ENCODE data around the gene LRRC57. TPM values are rescaled to one million over a fixed set of nuclear protein-coding genes. Genes with fewer than 3 reads are reported as not detected.

LRRC57 gene
- total RNA-seq (10 to 100 TPM; 23.7 to 24.7 TPM), polyA plus RNA-seq (6.8 TPM)

- Histone ChIP-seq H3K27ac (ENCODE audit: low read depth, low read length) (peak within 1 kb of the TSS; percentile 99), H3K36me3 (ENCODE audit: insufficient read depth, low read length) (peaks cover 6% of the 10 kb centered on the region), H3K4me1 (ENCODE audit: insufficient read depth, low read length) (peaks cover 33% of the 10 kb centered on the region), H3K27me3 (ENCODE audit: insufficient read depth, low read length, poor library complexity, severe bottlenecking) (no peaks in the 10 kb centered on the region), H3K9me3 (ENCODE audit: low read length) (no peaks in the 10 kb centered on the region), H3K4me3 (ENCODE audit: low read length) (peak within 1 kb of the TSS; percentile 100)
- H3K36me3 Mint-ChIP-seq, result peaks cover 0 to 46% (median 4%) of the 10 kb centered on the region in 3 donors
- H3K9me3 Mint-ChIP-seq, result no peaks in the 10 kb centered on the region
- POLR2A ChIA-PET, result interaction anchor here (0.6 to 3.0 kb wide), 8 partner anchors 8 to 57 kb away, joined by 3 to 18 read pairs (median 4); partner anchors contain the start of genes SNAP23, STARD9 and ZNF106
- H3K4me3 Mint-ChIP-seq, result peak within 1 kb of the TSS; percentile 92 to 99 (median 96)
- H3K4me1 Mint-ChIP-seq, result peaks cover 49 to 69% (median 69%) of the 10 kb centered on the region in 3 donors
- H3K27me3 Mint-ChIP-seq, result no peaks in the 10 kb centered on the region
- peak within 1 kb of the TSS; percentile 84 to 99 (median 95) for H3K27ac Mint-ChIP-seq
- CTCF ChIA-PET, result interaction anchor here (0.8 to 1.3 kb wide), 5 partner anchors 12 to 101 kb away, joined by 3 to 4 read pairs (median 3); partner anchors contain the start of gene ZNF106
- DNase-seq, result peak; percentile 80 to 89 (median 87)
Measured at GRCh38 chr15:42548249-42549031, at the start of gene LRRC57, which contains the start of gene HAUS2. TSS of gene LRRC57 (minus strand) at chr15:42548793. CDS start at chr15:42548434, 359 bp downstream. TSS of gene HAUS2 (plus strand) at chr15:42548838. CDS start at chr15:42548873, 35 bp downstream.

- POLR2A ChIA-PET, result no interaction called here
- Mint-ChIP-seq H3K27ac (peak overlapping the region in 1 of 8 donors; percentile 20), H3K27me3 (no peaks in the 10 kb centered on the region)
Measured at GRCh38 chr15:42595626-42596240, 47.1 kb upstream of the LRRC57 start.

GRCh38 chr15:42594095-42594494 is 45.5 kb upstream of the LRRC57 start:
- H3K4me1 ChIP-seq (ENCODE audit: insufficient read depth, low read length), result no peaks in the 10 kb centered on the region
- DNase-seq, result no peak
- no peaks in the 10 kb centered on the region for H3K9me3 ChIP-seq (ENCODE audit: low read length)
- Mint-ChIP-seq H3K36me3 (peaks cover 3 to 22% (median 6%) of the 10 kb centered on the region in 3 donors), H3K27me3 (no peaks in the 10 kb centered on the region), H3K9me3 (no peaks in the 10 kb centered on the region), H3K27ac (no peak overlapping the region), H3K4me1 (no peaks in the 10 kb centered on the region), H3K4me3 (no peak overlapping the region)
- no peak overlapping the region for H3K4me3 ChIP-seq (ENCODE audit: low read length)
- no peak overlapping the region for H3K27ac ChIP-seq (ENCODE audit: low read depth, low read length)
- POLR2A ChIA-PET, result no interaction called here
- H3K27me3 ChIP-seq (ENCODE audit: insufficient read depth, low read length, poor library complexity, severe bottlenecking), result no peaks in the 10 kb centered on the region
- no peaks in the 10 kb centered on the region for H3K36me3 ChIP-seq (ENCODE audit: insufficient read depth, low read length)
- CTCF ChIA-PET, result no interaction called here

More at GRCh38 chr15:42595626-42596240, 47.1 kb upstream of the LRRC57 start:
- Mint-ChIP-seq H3K4me1 (no peaks in the 10 kb centered on the region), H3K36me3 (peaks cover 0 to 26% (median 3%) of the 10 kb centered on the region in 3 donors), H3K9me3 (no peaks in the 10 kb centered on the region), H3K4me3 (no peak overlapping the region)
- Histone ChIP-seq H3K4me3 (ENCODE audit: low read length) (no peak overlapping the region), H3K36me3 (ENCODE audit: insufficient read depth, low read length) (no peaks in the 10 kb centered on the region), H3K4me1 (ENCODE audit: insufficient read depth, low read length) (no peaks in the 10 kb centered on the region), H3K9me3 (ENCODE audit: low read length) (no peaks in the 10 kb centered on the region), H3K27me3 (ENCODE audit: insufficient read depth, low read length, poor library complexity, severe bottlenecking) (no peaks in the 10 kb centered on the region), H3K27ac (ENCODE audit: low read depth, low read length) (no peak overlapping the region)
- CTCF ChIA-PET, result no interaction called here
- DNase-seq, result no peak

GRCh38 chr15:42593143-42593542 is 44.5 kb upstream of the LRRC57 start:
- H3K27ac ChIP-seq (ENCODE audit: low read depth, low read length), result no peak overlapping the region
- no peaks in the 10 kb centered on the region for H3K9me3 ChIP-seq (ENCODE audit: low read length)
- Mint-ChIP-seq H3K9me3 (no peaks in the 10 kb centered on the region), H3K4me3 (no peak overlapping the region), H3K27ac (no peak overlapping the region), H3K36me3 (peaks cover 3 to 24% (median 6%) of the 10 kb centered on the region in 3 donors), H3K27me3 (no peaks in the 10 kb centered on the region), H3K4me1 (no peaks in the 10 kb centered on the region)
- no peaks in the 10 kb centered on the region for H3K4me1 ChIP-seq (ENCODE audit: insufficient read depth, low read length)
- CTCF ChIA-PET, result interaction anchor here (1.5 kb wide), 1 partner anchor 12 kb away, joined by 3 read pairs; no protein-coding TSS in a partner anchor
- H3K4me3 ChIP-seq (ENCODE audit: low read length), result no peak overlapping the region
- POLR2A ChIA-PET, result no interaction called here
- no peaks in the 10 kb centered on the region for H3K27me3 ChIP-seq (ENCODE audit: insufficient read depth, low read length, poor library complexity, severe bottlenecking)
- no peak for DNase-seq
- no peaks in the 10 kb centered on the region for H3K36me3 ChIP-seq (ENCODE audit: insufficient read depth, low read length)

GRCh38 chr15:42592716-42593115 is 44.1 kb upstream of the LRRC57 start:
- Mint-ChIP-seq H3K27me3 (no peaks in the 10 kb centered on the region), H3K9me3 (no peaks in the 10 kb centered on the region), H3K27ac (no peak overlapping the region), H3K4me1 (no peaks in the 10 kb centered on the region), H3K36me3 (peaks cover 3 to 28% (median 6%) of the 10 kb centered on the region in 3 donors), H3K4me3 (no peak overlapping the region)
- Histone ChIP-seq H3K9me3 (ENCODE audit: low read length) (no peaks in the 10 kb centered on the region), H3K4me3 (ENCODE audit: low read length) (no peak overlapping the region), H3K4me1 (ENCODE audit: insufficient read depth, low read length) (no peaks in the 10 kb centered on the region), H3K27me3 (ENCODE audit: insufficient read depth, low read length, poor library complexity, severe bottlenecking) (no peaks in the 10 kb centered on the region), H3K36me3 (ENCODE audit: insufficient read depth, low read length) (no peaks in the 10 kb centered on the region), H3K27ac (ENCODE audit: low read depth, low read length) (no peak overlapping the region)
- ChIA-PET POLR2A (no interaction called here), CTCF (interaction anchor here (1.5 kb wide), 1 partner anchor 12 kb away, joined by 3 read pairs; no protein-coding TSS in a partner anchor)
- DNase-seq, result no peak

GRCh38 chr15:42591238-42591934 is 42.8 kb upstream of the LRRC57 start:
- Histone ChIP-seq H3K4me3 (ENCODE audit: low read length) (no peak overlapping the region), H3K36me3 (ENCODE audit: insufficient read depth, low read length) (no peaks in the 10 kb centered on the region), H3K4me1 (ENCODE audit: insufficient read depth, low read length) (no peaks in the 10 kb centered on the region), H3K9me3 (ENCODE audit: low read length) (no peaks in the 10 kb centered on the region), H3K27ac (ENCODE audit: low read depth, low read length) (no peak overlapping the region), H3K27me3 (ENCODE audit: insufficient read depth, low read length, poor library complexity, severe bottlenecking) (no peaks in the 10 kb centered on the region)
- no peak for DNase-seq
- Mint-ChIP-seq H3K4me3 (no peak overlapping the region), H3K36me3 (peaks cover 3 to 29% (median 6%) of the 10 kb centered on the region in 3 donors), H3K27ac (peak overlapping the region in 1 of 8 donors; percentile 32), H3K9me3 (no peaks in the 10 kb centered on the region), H3K27me3 (no peaks in the 10 kb centered on the region), H3K4me1 (no peaks in the 10 kb centered on the region)
- ChIA-PET POLR2A (interaction anchor here (0.6 kb wide), 1 partner anchor 39 kb away, joined by 3 read pairs; no protein-coding TSS in a partner anchor), CTCF (no interaction called here)

GRCh38 chr15:42590619-42591237 is 42.1 kb upstream of the LRRC57 start:
- Mint-ChIP-seq H3K27ac (peak overlapping the region in 1 of 8 donors; percentile 32), H3K9me3 (no peaks in the 10 kb centered on the region), H3K4me3 (no peak overlapping the region), H3K4me1 (no peaks in the 10 kb centered on the region), H3K27me3 (no peaks in the 10 kb centered on the region), H3K36me3 (peaks cover 3 to 29% (median 7%) of the 10 kb centered on the region in 3 donors)
- Histone ChIP-seq H3K4me3 (ENCODE audit: low read length) (no peak overlapping the region), H3K9me3 (ENCODE audit: low read length) (no peaks in the 10 kb centered on the region), H3K4me1 (ENCODE audit: insufficient read depth, low read length) (no peaks in the 10 kb centered on the region), H3K27ac (ENCODE audit: low read depth, low read length) (no peak overlapping the region), H3K27me3 (ENCODE audit: insufficient read depth, low read length, poor library complexity, severe bottlenecking) (no peaks in the 10 kb centered on the region), H3K36me3 (ENCODE audit: insufficient read depth, low read length) (no peaks in the 10 kb centered on the region)
- CTCF ChIA-PET, result no interaction called here
- no peak for DNase-seq
- POLR2A ChIA-PET, result no interaction called here
